HG03039 (cell line): ENCODE results near the gene SLC35A4.
"Not testable (repeated sequence)": the region's sequence is repeated elsewhere in the genome, so short reads cannot be mapped to it uniquely, and the experiment has no call there.

Source experiments
- ATAC-seq: cut with Tn5 transposase; IDR thresholded peaks from one replicate; pipeline ENCODE4 v1.9.1; 2021; ENCODE audit warnings: mild to moderate bottlenecking, moderate library complexity; ENCODE audit not compliant: unreplicated experiment

SLC35A4 gene

GRCh38 chr5:140588311-140589070, 23.9 kb downstream of the SLC35A4 start:
- ATAC-seq = no peak

- ATAC-seq = no peak
These were observed 26.2 kb downstream of the SLC35A4 start for GRCh38 chr5:140590861-140591260.

DNA sequence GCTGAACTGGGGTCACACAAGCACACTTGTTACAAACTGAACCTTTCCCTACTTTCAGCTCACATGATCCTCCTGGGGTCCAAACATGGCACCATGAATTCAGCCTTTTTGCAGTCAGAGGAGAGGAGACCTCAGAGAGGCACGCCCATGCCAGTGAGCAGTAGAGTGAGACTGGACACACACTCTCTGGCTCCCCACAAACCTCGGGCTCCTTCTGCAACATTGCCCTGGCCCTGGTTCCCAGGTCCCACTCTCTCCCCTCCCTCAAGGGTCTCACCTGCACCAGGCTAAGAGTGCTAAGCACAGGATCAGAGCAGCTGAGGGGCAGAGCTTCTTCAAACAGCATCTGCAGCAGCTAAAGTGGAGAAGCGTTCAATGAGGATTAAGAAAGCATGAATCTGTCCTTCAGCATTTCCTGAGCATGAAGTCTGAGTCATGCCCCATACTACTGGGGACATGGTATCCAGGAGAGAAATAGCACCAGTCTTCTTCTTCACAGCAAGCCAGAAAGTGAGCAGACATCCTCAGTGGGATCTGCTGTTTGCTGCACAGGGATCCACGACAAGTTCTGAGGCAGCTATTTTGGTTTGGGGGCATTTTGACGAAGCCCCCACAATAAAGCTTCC, 27.2 kb downstream of the SLC35A4 start:
- no peak for ATAC-seq

DNA sequence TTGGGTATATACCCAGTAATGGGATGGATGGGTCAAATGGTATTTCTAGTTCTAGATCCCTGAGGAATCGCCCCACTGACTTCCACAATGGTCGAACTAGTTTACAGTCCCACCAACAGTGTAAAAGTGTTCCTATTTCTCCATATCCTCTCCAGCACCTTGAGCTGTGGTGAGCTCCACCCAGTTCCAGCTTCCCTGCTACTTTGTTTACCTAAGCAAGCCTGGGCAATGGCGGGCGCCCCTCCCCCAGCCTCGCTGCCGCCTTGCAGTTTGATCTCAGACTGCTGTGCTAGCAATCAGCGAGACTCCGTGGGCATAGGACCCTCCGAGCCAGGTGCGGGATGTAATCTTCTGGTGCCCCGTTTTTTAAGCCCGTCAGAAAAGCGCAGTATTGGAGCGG, 28.4 kb downstream of the SLC35A4 start:
- ATAC-seq = not testable (repeated sequence)

GRCh38 chr5:140594169-140594568, 29.5 kb downstream of the SLC35A4 start:
- ATAC-seq = no peak

- ATAC-seq = no peak
These were observed 31.1 kb downstream of the SLC35A4 start for GRCh38 chr5:140595538-140596300.

- no peak for ATAC-seq
These were observed 31.7 kb downstream of the SLC35A4 start for GRCh38 chr5:140596321-140596741.

GRCh38 chr5:140598836-140599235, 34.2 kb downstream of the SLC35A4 start:
- ATAC-seq = no peak

- ATAC-seq = no peak
These were observed 35.5 kb downstream of the SLC35A4 start for GRCh38 chr5:140600096-140600495.

DNA sequence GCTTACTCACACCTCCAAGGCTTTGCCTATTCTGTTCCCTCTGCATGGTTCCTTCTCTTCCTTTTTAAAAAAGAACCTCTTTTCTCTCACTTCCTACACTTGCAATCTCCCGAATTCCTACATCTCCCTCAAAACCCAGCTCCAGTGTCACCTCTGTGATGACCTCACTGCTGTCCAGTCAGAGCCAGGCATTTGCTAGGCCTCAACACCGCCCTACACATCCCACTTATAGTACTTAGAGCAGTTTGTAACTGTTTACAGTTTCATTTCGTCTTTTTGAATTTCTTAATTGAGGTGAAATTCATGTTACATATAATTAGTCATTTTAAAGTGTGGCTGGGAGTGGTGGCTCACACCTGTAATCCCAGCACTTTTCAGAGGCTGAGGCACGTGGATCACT, 37.5 kb downstream of the SLC35A4 start:
- ATAC-seq = no peak

GRCh38 chr5:140603446-140603698, 38.7 kb downstream of the SLC35A4 start:
- ATAC-seq = not testable (repeated sequence)

GRCh38 chr5:140603734-140604133, 39.1 kb downstream of the SLC35A4 start:
- no peak for ATAC-seq

- no peak for ATAC-seq
These were observed 41.3 kb downstream of the SLC35A4 start for GRCh38 chr5:140605879-140606278.

DNA sequence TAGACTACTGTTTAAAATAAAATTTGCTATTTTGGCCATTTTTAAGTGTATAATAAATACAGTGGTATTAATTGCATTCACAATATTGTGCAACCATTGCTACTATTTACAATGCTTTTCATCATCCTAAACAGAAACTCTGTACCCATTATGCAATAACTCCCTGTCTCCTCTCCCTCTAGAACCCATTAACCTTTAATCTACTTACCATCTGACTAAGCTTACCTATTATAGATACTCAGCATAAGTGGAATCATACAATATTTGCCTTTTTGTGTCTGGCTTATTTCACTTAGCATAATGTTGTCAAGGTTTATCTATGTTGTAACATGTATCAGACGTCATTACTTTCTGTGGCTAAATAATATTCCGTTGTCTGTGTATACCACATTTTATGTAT, 42.4 kb downstream of the SLC35A4 start:
- no peak for ATAC-seq

DNA sequence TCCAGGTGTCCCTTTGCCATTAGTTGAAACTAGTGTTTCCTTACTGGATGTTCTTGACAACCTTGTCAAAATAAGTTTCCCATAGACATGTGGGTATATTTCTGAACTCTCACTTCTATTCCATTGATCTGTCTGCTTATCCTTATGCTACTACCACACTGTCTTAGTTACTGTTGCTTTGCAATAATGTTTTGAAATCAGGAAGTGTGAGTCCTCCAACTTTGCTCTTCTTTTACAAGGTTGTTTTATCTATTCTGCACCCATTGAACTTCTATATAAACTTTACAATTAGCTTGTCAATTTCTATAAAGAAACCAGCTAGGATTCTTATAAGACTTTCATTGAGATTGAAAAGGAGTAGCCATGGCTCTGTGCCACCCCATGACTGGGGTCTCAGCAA, 44.1 kb downstream of the SLC35A4 start:
- no peak for ATAC-seq

GRCh38 chr5:140609126-140609525, 44.5 kb downstream of the SLC35A4 start:
- ATAC-seq = no peak

- no peak for ATAC-seq
These were observed 46.4 kb downstream of the SLC35A4 start for GRCh38 chr5:140611020-140611521.
